Heart left ventricle (tissue), 13 donors: ENCODE measurements around the gene TSC22D3.

Experiments used
- POLR2A ChIP-seq, 2 donors: fragments of 450-650 bp; IDR thresholded peaks; one replicate each; pipeline ENCODE4 v1.6.1; 2017; ENCODE audit warnings: antibody characterized with exemption in 2 of 2, mild to moderate bottlenecking in 2 of 2, moderate library complexity in 2 of 2
- TF ChIP-seq, protein P1 (sequence below), 12 donors: fragments of 200-600 bp; sonication (generic) in 4 of 12; IDR thresholded peaks; one replicate each; pipeline versions ENCODE4 v1.5.0 to v1.8.0; 2018 to 2022; ENCODE audit warnings: antibody characterized with exemption in 12 of 12, mild to moderate bottlenecking in 5 of 12
- donor health status: ischemic (EF 13 %, LVEDD 7.1; RV severe dilation, severe dysfunction).
- donor health status: DM: no; HTN: yes; CAD: no.
- donor health status: DM: no; HTN: no; CAD: no.
- donor health status: ischemic (EF 25% LVEDD 6.9; RV normal size, moderate dysfunction).
- donor health status: ischemic (EF 25% LVEDD 5.7; RV mildly dilated, moderate dysfunction).
- donor health status: ischemic (EF 35%, LVEDD 5.7; RV mildly dilated, moderate dysfunction).
- donor health status: nonischemic (EF 11% LVEDD 7.7; RV severe dilation, severe dysfunction).
- donor health status: DM: yes; HTN: yes; CAD: no.
- donor health status: PGD.
- donor health status: ischemic (EF 29% LVEDD 5.4; RV normal size, mild dysfunction).
- donor health status: nonischemic (EF 23%, LVEDD 6.1; RV moderate dilation, normal function).

DNA sequence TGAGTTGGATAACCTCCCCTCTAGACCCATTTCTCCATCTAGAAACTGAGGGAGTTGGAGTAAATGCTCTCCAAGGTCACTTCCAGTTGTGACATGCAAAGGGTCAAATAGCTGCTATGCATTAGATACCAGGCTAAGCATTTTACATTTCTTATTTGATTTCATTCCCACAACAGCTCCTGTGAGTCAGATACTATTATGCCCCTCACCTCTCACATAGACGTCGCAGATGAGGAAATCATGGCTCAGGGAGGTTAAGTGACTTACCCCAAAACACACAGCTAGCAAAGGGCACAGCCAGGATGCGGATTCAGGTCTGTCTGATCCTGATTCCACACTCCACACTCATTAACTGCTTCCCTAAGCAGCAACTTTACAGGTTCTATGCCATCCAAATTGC, 89.6 kb downstream of the TSC22D3 start:
- no peak for TF ChIP-seq POLR2A (IDR thresholded peaks at IDR 0.05)
- TF ChIP-seq, protein P1, sequence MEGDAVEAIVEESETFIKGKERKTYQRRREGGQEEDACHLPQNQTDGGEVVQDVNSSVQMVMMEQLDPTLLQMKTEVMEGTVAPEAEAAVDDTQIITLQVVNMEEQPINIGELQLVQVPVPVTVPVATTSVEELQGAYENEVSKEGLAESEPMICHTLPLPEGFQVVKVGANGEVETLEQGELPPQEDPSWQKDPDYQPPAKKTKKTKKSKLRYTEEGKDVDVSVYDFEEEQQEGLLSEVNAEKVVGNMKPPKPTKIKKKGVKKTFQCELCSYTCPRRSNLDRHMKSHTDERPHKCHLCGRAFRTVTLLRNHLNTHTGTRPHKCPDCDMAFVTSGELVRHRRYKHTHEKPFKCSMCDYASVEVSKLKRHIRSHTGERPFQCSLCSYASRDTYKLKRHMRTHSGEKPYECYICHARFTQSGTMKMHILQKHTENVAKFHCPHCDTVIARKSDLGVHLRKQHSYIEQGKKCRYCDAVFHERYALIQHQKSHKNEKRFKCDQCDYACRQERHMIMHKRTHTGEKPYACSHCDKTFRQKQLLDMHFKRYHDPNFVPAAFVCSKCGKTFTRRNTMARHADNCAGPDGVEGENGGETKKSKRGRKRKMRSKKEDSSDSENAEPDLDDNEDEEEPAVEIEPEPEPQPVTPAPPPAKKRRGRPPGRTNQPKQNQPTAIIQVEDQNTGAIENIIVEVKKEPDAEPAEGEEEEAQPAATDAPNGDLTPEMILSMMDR (IDR thresholded peaks at IDR 0.05), result no peak
